GM18873 (cell line): ENCODE results near the gene MAPK8IP1.
A peak's percentile ranks its signal among the peaks of the same experiment; 100 is the strongest.
"Not testable (repeated sequence)": the region's sequence is repeated elsewhere in the genome, so short reads cannot be mapped to it uniquely, and the experiment has no call there.

ENCODE experiments used
- ATAC-seq: cut with Tn5 transposase; IDR thresholded peaks from one replicate; pipeline ENCODE4 v1.9.1; 2021; ENCODE audit warnings: mild to moderate bottlenecking, moderate library complexity, moderate number of reproducible peaks; ENCODE audit not compliant: unreplicated experiment, low FRiP score

Gene MAPK8IP1

DNA sequence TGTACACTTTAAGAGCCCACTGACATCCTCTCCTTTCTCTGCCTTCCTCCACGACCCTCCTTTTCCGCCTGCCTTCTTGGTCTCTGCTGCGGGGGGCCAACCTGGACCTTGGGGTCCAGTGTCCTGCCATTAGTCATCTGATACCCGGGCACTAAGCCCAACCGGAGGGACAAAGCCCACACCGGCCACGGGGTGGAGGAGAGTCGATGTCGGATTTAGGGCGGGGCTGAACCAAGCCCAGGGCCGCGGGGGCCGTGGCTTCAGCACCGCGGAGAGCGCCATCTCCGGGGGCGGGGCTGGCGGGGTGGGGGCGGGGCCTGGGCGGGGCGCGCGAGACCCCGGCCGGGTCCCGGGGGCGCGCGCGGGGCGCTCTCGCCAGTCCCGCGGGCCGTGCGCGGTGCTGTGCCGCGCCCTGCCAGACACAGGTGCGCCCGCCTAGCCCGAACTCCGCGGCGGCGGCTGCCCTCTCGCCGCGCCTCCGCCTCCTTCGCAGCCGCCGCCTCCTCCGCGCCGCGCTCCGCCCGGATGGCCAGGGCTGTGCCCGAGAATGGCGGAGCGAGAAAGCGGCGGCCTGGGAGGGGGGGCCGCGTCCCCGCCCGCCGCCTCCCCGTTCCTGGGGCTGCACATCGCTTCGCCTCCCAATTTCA is at the start of gene MAPK8IP1:
TSS of gene MAPK8IP1 (plus strand) at position 378 of the 647 bp plus-strand sequence. CDS start at position 548, 170 bp downstream.
- ATAC-seq, result no peak

DNA sequence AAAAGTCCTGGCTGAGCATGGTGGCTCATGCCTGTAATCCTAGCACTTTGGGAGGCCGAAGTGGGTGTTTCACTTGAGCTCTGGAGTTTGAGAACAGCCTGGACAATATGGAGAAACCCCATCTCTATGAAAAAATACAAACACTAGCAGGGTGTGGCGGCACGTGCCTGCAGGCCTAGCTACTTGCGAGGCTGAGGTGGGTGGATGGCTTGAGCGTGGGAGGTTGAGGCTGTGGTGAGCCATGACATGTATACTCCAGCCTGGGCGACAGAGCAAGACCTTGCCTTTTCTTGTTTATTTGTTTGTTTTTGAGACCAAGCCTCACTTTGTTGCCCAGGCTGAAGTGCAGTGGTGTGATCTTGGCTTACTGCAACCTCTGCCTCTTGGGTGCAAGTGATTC is 46.2 kb upstream of the MAPK8IP1 start:
- no peak for ATAC-seq

DNA sequence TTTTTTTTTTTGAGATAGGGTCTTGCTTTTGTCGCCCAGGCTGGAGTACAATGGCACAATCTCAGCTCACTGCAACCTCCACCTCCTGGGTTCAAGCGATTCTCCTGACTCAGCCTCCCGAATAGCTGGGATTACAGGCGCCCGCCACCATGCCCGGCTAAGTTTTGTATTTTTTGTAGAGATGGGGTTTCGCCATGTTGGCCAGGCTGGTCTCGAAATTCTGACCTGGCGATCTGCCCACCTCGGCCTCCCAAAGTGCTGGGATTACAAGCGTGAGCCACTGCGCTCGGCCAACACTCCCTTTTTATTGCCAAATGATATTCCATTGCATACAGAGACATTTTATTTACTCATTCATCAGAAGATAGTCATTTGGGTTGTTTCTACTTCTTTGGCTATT is 45.2 kb upstream of the MAPK8IP1 start:
- not testable (repeated sequence) for ATAC-seq

DNA sequence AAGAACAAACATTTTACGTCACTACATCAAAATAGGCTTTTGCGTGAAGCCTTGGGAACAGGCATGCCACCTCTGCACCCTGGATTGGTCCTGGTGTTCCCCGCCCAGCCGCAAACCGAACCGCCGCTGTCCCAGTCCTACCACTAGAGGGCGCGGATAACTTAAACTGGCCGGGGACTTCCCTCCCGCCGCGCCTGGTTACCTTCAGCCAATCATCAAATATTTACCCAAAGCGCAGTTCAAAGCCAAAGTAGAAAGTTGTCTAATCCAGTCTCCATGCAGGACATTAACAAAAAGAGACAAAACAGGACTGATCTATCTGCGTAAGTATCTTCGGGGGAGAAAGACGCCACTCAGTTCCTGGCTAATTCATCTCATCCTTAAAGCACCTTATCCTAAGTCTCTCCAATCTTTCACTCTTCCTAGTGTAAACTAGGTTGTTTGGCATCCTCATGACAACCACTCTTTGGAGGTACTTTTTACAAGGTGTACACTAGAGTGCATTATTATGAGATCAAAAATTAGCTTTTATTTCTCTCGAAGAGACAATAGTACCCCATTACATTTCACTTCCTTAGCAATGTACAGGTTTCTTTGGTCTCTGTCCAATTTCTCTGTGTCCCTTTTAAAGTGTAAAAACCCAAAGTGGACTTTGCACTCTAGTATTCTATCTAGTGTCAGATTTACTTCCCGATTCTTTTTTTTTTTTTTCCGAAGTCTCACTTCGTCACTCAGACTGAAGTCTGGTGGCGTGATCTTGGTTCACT is 42.1 kb upstream of the MAPK8IP1 start:
- ATAC-seq, result no peak

DNA sequence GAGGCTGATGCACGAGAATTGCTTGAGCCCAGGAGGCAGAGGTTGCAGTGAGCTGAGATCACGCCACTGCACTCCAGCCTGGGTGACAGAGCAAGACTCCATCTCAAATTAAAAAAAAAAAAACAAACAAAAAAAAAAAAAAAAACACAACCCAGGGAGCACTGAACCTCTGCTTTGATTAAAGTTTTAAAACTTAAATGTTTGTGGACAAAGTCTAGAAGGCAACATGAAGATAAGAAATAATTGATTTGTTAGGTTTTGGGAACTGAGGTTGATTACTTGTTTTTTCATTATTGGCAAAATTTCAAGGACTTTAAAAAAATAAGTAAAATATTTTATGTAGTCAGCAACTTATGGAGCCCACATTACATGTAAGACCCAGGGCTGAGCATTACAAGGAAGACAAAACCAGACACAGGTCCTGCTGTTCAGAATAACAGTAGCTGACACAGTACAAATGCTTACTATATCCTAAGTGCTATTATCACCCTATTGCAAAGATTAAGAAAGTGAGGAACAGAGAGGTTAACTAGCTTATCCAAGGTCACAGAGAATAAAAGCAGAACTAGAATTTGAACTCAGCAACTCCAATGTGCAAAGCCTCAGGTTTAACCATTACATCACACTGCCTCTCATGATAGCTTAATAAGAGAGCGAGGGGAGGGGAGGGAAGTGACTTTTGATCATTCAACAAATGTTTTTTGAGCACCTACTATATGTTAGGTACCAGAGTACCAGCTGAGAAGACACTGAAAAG is 40.5 kb upstream of the MAPK8IP1 start:
- no peak for ATAC-seq

DNA sequence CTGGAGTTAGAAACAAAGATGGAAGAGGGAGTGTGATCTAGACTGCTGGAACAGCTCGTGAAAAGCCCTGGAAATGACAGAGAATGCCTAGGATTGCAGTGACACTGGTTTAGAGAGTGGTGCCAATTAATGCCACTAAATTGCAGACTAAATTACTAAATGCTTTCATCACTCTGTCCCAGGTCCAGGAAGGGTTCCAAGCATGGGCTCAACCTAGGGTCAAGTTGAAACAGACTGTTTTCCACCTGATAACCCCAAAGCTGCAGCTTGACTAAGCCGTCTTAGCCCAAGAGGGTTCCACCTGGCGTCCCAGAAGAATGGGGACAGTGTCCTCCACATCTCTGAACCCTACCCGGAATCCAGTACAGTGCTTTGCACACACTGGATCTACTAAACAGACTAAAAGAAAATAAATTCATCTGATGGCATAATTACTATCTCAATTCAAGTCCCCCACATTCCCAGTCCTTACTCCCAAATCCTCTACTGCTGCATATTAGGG is 39.2 kb upstream of the MAPK8IP1 start:
- no peak for ATAC-seq

DNA sequence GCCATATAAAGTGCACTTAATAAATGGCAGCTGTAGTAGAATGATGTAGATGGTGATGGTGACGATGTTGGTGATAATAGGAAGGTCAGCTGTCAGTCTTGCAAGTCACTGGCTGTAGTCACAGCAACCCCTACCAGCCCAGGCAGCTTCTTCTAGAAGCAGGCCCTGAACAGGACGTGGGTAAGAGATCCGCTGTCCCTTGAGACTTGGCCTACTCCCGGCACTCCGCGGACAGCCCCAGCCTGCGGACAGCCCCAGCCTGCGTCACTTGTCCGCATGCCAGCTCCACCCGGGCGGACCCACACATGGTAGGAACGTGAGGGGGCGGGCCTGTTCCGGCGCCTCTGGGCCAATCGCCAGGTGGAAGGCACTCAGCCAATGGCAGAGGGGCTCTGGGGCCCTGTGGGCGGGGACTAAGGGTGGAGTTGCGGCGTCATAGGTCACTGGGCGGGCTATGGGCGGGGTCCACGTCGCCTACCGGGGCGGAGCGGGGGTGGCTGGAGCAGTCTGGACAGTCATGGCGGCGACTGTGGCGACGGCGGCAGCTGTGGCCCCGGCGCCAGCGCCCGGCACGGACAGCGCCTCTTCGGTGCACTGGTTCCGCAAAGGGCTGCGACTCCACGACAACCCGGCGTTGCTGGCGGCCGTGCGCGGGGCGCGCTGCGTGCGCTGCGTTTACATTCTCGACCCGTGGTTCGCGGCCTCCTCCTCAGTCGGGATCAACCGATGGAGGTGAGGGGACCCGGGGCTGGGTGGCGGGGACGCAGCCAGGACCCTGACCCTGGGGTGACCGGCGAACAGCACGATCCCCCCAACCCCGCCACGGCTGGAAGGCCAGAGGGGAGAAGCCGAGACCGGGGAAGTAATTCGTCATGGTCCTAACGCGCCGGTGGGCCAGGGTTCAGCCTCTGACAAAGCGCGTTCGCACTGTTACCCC is 38.2 kb upstream of the MAPK8IP1 start, which contains the start of gene CRY2:
TSS of gene CRY2 (plus strand) at position 502 of the 937 bp plus-strand sequence. CDS start at position 518, 16 bp downstream.
- peak; percentile 96 for ATAC-seq

DNA sequence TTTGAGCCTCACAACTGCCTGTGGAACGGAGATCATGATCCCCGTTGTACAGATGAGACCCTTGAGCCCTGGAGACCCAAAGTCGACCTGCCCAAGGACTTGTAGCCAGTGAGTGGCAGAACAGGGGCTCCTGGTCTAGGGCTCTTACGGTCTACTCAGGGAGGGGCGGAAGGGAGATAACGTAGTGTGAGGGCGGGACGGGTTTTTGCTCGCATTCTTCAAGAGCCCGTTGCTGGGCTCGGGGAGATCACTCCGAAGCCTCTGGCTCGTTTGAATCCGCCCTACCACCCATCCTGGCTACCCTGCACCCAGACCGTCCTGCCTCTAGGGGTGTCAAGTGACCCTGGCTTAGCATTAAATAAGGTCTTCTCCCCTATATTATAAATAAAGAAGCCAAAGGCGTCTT is 37.5 kb upstream of the MAPK8IP1 start:
- no peak for ATAC-seq

DNA sequence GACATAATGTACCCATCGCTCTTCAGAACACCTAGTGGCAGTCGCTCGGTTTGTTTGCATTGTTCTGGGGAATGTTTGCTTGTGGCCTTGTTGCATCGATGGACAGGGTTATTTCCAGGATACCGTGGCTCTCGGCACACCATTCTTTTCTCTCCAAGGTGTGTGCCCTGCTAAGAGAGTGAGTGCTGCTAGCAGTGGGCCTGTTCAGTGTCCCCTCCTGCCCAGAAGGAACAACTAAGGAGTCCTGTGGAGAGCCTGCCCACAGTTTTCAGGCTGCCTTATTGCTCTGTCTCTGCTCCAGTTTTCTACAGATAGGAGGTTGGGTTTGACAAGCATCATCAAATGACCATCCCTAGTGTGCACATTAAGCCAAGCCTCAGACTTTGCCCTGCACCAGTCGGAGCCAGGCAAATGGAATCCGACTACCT is 36.8 kb upstream of the MAPK8IP1 start:
- ATAC-seq, result no peak

DNA sequence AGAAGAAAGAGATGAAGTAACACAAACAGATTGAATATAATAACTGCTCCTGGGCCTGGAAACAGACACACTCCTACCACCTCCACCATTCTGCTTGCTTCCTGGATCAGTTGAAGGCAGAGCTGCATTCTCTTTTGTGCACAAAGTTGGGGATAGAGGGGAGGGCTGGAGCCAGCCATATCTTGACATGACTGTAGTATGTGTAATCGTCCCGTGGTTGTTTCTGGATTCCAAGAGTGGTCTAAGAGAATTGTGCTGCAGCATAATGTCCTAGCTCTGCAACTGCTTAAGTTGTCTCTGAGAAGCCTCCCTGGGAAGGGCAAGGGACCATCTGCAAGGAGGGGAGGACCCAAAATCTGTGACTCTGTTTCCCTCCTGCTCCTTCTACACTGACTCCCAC is 35.0 kb upstream of the MAPK8IP1 start:
- ATAC-seq, result no peak

DNA sequence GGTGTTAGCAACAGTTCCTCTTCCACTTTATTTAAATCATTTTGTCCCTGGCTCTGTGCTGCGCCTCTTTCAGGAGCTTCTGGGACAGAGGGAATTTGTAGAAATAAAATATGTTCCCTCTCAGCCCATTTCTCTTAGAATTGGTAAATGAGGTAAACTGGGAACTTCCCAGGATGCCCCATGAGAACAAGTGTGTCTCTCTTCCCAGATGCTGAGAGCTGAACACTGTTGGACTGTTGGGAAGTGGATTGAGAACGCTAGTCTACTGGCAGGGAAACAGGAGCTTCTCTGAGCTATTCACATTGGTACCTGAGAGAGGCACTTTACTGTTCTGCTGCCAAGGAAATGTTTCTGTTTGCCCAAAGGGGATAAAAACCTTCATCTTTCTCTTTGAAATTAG is 34.2 kb upstream of the MAPK8IP1 start:
- no peak for ATAC-seq

DNA sequence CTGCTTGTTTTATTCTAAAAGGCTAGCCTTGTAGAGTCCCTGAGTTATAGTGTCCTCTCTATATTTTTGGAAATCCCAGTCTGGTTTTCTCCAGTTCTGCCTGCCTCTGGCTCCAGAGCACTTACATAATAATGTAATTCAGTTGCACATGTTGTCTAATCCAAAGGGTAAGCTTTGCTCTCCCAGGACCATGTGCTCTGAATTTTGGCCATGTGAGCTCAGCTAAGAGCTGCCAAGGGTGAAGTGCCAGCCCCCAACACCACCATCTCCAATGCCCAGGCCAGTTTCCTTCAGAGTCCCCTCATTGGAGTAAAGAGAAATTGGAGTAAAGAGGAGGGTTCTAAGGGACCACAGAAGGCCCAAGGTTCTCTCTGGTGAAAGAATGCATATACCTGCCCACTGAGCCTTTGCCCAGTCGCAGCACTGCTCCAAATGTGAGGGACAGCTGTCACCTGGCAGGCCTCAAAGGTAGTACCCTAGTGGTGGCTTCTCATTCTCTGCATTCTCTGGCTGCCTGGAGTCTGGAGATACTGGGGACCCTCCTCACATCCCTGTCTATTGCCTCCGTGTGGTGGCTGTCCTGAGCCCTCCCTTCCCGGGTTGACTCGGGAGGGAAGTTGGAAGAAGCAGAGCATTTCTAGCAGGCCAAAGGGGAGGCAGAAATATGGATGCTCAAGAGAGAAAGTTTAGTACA is 33.3 kb upstream of the MAPK8IP1 start:
- ATAC-seq, result no peak

DNA sequence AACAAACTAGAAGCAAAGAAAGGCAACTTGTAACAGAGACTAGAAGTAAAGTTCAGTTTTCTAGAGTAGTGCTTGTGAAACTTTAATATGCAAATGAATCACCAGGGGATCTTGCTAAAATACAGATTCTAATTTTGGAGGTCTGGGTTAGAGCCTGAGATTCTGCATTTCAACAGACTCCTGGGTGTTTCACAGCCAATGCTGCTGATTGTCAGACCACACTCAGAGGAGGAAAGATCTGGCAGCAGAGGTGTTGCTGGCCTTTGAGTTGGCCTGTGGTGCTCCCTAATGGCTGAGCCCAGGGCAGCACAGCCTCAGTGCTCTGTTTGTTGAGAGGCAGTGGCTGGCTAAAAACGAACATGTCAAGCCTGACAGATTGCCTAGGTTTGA is 32.7 kb upstream of the MAPK8IP1 start:
- no peak for ATAC-seq

DNA sequence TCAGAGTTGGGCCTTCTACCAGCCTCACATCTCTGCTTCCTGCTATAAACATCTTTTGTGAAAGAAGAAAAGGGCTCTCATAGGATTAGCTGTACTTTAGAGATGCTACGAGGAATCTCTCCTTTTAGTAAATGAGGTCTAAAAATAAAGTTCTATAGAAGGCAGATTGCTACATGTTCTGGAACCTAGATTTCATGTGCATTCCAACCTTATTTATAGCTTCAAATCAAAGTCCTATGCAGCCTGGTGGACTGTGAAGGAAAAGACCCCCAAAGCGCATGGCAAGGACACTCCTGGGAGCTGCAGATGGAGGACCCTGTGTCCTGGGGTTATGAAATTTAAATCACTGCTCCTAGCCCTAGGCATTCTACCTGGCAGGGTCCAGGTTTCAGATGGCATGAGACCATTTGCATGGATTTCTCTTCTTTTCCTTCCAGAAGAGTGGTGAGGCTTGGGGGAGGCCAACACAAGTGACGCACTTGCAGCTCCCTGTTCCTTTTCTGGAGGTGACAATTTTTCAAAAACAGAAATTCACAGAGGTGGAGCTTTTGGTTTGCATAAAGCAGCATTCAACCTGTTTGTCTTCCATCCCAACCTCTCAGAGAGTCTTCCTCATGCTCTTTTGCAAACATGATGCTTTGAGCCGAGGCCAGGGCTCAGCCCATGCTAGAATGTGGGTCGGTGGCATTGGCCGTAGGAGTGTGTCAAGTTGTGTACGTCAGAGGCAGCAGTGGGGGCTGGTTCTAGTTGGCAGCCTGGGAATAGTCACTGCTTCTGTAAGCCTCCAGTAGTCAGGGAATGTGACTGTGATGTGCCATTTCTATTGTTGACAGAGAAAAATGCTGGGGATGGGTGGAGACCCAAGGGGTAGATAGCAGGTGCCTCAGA is 31.9 kb upstream of the MAPK8IP1 start:
- no peak for ATAC-seq

DNA sequence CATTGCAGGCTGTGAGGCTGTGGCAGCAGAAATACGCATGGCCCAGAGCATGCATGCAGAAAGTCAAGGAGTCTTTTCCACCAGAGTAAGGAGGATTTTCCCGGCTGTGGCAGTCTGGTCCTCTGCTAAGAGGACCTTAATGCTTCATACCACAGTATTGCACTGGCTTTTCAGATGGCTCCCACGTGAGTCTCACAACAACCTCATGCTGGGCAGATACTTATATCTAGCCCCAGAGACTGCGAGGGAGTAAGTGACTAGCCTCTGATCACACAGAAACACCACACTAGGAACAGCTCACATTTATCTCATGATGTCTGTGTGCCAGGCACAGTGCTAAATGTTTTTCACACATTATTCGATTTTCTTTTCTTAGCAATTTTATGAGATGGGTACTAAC is 30.1 kb upstream of the MAPK8IP1 start:
- no peak for ATAC-seq

DNA sequence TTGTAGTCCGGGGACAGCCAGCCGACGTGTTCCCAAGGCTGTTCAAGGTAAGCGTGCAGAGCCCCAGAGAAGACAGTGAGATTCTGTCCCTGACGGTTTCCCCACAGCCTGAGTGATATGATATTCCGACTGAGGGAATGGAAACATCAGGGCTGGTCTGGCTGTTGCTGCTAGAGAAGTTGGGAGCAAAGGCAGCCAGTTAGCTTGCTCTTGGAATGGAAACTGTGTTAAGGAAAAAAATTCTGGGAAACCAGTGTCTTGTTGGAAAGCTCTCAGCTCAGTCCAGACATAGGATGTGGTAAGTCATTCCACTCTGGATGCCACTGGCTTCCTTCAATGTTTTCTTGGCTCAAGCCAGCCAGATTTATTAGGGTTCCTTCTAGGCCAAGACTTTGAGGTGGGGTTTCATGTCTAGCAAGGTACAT is 29.4 kb upstream of the MAPK8IP1 start:
- ATAC-seq, result no peak

DNA sequence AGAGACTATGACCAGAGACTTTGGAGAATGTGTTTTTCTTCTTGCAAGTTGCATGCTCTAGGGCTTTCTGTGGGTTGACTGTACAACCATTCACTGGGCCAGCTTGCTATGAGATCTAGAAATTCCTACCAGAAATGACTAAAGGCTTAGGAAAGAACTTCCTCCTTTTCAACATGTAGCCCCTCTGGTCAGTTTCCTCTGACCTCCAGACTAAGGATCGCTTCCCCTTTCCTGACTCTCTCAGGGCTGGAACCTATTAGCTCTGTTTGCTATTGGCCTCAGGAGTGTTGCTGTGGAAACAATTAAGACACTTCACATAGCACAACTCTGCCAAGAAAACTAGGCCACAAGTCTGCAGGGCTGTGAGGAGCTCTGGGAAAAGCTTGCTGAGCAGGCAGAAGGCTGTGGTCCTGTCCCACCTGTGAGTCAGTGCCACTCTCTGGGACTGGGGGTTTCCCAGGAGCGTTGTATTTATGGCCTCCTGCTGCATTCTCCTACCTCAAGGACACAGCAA is 27.4 kb upstream of the MAPK8IP1 start:
- no peak for ATAC-seq

DNA sequence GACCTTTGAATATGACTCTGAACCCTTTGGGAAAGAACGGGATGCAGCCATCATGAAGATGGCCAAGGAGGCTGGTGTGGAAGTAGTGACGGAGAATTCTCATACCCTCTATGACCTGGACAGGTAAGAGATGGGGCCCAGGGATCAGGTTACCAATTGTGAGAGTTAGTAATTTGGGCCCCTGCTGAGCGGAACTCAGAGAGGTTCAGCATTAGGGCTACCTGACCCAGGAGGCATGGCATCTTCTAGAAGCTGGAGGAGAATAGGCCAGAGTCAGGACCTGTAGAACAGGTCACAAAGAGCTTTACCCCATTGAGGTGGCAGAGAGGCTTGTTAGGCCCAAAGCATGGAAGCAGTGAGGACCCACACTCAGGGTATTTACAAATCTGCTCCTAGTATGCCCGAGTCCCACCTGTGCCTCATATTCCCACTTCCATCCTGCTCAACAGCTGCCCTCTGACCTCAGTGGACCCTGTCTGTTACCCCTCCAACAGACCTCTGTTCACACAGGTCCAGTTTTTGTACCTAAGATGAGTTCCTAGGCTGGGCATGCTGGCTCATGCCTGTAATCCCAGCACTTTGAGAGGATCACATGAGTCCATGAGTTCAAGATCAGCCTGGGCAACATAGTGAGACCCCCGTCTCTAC is 26.6 kb upstream of the MAPK8IP1 start:
- no peak for ATAC-seq
